ENCODE measurements around the gene ZNF92.
"Not testable (repeated sequence)": the region's sequence is repeated elsewhere in the genome, so short reads cannot be mapped to it uniquely, and the experiment has no call there.

The ZNF92 gene

DNA sequence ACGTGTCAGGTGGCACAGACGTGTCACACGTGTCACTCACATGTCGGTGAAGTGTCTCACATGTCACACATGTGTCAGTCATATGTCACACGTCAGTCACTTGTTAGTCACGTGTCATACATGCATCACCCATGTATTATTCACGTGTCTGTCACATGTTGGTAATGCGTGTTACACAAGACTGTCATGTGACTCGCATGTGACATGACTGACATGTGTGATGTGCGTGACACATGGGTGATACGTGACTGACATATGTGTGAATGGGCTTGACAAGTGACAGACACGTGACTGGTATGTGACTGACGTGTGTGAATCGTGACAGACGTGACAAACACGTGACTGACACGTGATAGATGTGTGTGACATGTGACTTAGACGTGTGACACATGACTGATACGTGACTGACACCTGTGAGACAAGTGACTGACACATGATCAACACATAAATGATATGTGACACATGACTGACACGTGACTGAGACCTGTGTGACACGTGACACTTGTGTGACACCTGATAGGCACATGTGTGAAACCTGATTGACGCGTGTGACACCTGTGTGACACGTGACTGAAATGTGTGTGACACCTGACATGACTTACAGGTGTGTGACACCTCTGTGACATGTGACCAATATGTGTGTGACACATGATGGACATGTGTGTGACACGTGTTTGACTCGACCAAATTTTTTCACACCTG, 56.1 kb downstream of the ZNF92 start:
- DNase-seq: no peak

DNA sequence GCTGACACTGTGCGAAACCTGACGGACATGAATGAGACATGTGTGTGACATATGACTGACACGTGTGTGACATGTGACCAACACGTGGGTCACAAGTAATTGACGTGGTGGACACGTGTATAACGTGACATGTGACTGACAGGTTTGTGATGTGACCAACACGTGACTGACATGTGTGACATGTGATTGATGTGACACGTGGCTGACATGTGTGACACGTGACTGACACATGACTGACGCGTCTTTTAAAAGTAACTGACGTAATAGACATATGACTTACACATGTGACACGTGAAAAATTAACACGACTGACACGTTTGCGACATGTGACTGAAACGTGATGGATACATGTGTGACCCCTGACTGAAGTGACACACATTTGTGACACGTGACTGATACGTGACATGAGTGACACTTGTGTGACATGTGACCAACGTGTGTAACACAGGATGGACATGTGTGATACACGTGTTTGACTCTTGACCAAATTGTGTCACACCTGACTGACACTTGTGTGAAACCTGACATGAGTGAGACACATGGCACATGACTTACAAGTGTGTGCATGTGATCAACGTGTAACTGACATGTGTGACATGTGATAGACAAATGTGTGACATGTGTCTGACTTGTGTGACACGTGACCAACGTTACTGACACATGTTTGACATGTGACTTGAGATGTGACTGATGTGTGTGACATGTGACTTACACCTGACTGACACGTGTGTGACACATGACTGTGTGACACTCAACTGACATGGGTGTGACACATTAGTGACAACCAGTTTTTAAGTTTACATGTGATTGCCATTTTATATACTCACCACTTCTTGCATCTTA, 56.9 kb downstream of the ZNF92 start:
- no peak for DNase-seq

DNA sequence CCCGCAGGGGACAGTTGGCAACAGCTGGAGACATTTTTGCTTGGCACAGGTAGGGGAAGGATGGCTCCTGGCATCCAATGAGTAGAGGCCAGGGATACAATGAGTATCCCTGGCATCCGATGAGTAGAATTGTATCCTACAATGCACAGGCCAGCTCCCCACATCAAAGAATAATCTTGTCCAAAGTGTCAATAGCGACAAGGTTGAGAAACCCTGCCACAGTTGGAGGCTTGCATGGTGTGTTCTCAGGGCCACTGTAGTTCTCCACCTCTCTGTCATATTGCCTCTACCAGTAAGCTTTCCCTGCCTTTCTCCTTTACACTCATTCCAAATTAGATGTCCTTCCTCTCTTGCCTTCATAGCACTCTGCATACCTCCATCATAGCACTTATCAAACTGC, 60.7 kb downstream of the ZNF92 start:
- DNase-seq: no peak

DNA sequence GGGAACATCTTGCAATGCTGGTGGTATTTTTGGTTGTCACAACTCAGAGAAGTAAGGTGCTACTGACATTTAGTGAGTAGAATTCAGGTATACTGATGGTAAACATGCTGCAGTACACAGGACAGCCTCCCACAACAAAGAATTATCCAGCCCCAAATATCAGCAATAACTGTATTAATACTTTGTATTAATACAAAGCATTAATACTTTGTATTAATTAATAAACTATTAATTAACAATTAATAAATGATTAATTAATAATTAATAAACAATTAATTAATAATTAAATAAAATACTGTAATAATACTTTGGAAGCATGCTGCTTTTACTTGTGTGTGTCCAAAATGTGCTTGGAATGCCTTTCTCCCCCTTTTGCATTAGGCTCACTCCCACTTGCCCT, 62.5 kb downstream of the ZNF92 start:
- DNase-seq: no peak

DNA sequence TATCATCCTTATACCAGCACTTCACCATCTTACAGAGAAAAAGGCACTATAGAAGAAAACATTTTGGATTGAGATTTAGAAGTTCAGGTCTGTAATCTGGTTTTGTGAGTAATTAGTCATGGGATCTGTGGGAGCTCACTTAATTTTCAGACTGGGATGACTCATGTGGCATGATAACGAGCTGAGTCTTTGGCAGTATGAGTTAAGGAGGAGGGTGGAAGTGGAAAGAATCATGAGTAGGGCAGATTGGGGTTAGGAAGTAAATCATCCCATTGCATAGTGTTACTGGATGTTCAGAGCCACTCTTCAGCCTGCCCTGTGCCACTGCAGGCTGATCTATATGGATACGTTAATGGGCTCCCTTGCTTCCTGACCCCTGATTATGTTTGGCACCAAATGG, 64.9 kb downstream of the ZNF92 start:
- no peak for DNase-seq

DNA sequence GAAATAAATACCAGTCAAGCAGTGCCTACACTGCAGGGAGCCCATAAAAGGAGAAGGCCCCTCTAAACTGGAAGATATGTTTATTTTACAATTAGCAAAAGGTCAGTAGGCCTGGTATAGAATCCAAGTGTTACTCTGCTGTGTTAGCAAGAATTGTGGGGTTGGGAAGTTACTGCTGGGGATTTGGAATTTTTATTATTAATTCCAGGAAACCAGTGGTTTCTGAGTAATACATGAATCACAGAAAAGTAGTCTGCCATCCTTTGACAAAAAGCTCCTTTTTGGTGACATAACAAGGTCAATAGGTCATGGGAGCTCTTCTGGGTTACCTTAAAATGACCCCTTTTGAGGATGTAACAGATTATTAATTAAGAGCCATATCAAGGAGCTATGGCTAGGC, 67.4 kb downstream of the ZNF92 start:
- no peak for DNase-seq

DNA sequence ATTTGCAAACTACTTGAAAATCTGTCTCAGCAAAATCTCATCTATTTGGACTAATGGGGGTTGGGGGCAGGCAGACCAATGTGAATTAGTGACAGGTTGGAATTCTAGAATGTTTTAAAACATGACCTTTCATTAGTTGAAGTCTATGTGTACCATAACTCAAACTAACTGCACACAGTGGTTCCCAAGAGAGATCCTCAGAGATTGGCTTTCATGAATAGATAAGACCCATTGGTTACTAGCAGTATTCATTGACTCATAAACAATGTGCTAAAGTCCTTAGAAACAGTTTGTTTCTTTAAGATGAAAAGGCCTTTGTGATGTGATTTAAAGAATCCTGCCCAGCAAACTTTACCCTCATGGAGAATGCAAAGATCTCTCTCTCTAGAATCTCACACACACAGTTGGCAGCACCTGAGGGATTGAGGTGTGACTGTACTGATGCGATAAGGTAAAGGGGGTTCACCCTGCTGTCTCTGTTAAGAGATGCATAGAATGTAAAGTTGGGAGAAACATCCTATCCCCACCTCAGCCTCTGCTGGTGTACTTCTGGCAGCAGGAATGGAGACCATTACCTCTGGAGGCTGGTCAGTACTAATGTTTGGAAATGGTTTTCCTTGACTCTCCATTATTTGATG, 70.7 kb downstream of the ZNF92 start:
- no peak for DNase-seq

DNA sequence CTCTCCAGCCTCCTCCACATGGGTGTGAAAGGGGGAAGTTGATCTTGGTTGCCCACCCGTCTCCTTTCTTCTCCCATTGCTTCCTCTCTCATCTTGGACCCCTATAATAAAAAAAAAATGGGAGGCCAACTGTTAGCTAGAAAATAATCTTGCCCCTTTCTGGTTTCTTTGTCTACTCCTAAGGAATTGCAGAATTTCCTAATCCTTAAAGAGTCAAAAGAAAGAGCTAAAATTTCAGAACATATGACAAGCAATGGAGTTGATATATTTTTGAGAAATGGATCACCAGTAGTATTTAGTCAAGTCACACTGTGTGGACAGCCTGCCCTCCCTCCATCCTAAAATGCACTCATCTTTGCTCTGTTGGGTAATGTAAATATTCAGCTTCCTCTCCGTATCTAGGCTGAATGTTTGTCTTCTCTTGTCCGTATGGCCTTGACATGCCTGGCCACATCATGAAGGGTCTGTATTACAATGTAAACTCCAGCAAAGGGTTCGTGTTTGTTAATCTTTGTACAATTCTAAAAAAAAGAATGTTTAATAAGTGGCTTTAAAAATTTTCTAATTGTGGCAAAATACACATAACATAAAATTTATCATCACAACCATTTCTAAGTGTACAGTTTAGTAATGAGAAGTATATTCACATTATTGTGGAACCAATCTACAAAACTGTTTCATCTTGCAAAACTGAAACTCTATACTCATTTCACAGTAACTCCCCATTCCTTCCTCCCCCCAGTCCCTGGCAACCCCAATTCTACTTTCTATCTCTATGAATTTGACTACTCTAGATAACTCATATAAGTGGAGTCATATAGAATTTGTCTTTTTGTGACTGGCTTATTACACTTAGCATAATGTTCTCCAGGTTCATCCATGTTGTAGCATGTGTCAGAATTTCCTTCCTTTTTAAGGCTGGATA, 71.5 kb downstream of the ZNF92 start:
- no peak for DNase-seq

DNA sequence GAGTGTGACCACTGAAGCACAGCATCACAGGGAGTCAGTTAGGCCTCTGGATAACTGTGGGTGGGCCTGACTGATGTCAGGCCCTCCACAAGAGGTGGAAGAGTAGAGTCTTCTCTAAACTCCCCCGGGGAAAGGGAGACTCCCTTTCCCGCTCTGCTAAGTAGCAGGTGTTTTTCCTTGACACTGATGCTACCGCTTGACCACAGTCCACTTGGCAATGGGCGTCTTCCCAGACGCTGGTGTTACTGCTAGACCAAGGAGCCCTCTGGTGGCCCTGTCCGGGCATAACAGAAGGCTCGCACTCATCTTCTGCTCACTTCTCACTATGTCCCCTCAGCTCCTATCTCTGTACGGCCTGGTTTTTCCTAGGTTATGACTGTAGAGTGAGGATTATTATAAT, 73.4 kb downstream of the ZNF92 start:
- not testable (repeated sequence) for DNase-seq

DNA sequence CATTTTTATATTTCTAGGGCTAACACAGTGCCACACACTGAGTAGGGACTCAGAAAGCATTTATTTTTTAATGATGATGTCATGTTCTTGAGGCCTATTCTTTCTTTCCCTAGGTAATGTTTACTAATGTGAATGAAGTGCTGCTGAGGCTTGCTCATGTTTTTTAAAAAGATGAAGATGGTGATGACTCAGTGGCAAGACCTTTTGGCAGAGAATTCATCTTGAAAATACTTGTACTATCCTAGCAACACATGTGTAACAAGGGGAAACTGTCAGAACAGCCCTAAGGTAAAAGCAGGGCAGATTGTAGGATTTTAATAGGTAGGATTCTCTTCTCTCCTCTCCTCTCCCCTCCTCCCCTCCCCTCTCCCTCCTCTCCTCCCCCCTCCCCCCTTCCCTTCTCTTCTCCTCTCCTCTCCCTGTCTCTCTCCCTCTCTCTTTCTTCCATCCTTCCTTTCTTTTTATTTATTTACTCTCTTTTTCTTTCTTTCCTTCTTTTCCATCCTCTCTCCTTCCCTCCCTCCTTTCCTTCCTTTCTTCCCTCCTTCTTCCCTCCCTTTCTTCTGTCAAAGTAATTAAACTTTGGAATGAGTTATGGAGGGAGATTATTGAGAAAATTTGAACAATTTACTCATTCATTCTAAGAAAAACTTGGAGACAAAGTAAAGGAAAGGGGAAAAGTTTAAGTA, 75.3 kb downstream of the ZNF92 start:
- no peak for DNase-seq

DNA sequence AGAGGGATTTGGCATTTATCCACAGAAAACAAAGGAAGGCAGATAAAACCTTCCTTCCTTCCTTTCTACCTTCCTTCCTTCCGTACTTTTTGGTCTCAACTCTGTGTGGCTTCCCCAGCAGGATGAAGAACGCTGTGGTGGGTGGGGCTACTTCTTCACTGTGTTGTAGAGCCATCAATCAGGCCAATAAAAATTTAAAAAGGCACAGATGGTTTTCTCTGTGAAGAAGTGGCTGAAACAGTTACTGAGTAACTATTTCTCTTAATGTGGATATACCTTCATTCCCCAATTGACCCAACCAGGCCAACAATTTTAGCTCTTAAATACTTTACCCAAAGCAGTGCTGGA, 75.8 kb downstream of the ZNF92 start:
- no peak for DNase-seq
